GM23338 (cell line): Measurements from ENCODE around the gene CSNK1G1. TPM values are rescaled to one million over a fixed set of nuclear protein-coding genes. Genes with fewer than 3 reads are reported as not detected.

ENCODE experiments used
- ATAC-seq: fragments of 200-7000 bp; cut with Tn5 transposase; 3 replicates; pipeline ENCODE4 v1.9.1; 2020
- DNase-seq: peaks from one replicate; pipeline ENCODE4 v3.0.0-alpha.2; 2015; ENCODE audit warnings: low spot score
- H2AFZ ChIP-seq: fragments of 200-600 bp; sonication (generic); 2 replicates; pipeline ENCODE4 v1.8.0; 2016; ENCODE audit warnings: antibody characterized with exemption, mild to moderate bottlenecking, moderate library complexity
- H3F3A ChIP-seq: fragments of 200-600 bp; sonication (generic); replicated peaks from 2 replicates; pipeline ENCODE4 v1.8.0; 2017; ENCODE audit warnings: antibody characterized with exemption, mixed run types, low read depth
- H3K27ac ChIP-seq: fragments of 200-600 bp; sonication (generic); 2 replicates; pipeline ENCODE4 v1.6.1; 2016; ENCODE audit warnings: low read depth
- H3K27me3 ChIP-seq: fragments of 200-600 bp; sonication (generic); 2 replicates; pipeline ENCODE4 v1.8.0; 2016; ENCODE audit warnings: mild to moderate bottlenecking, mixed run types, moderate library complexity; ENCODE audit not compliant: insufficient read depth
- H3K36me3 ChIP-seq: fragments of 200-600 bp; sonication (generic); 2 replicates; pipeline ENCODE4 v1.8.0; 2016; ENCODE audit warnings: mild to moderate bottlenecking; ENCODE audit not compliant: insufficient read depth
- H3K4me1 ChIP-seq: fragments of 200-600 bp; sonication (generic); 2 replicates; pipeline ENCODE4 v1.8.0; 2016; ENCODE audit warnings: mild to moderate bottlenecking, moderate library complexity; ENCODE audit not compliant: insufficient read depth
- H3K4me2 ChIP-seq: fragments of 200-600 bp; sonication (generic); 2 replicates; pipeline ENCODE4 v1.7.1; 2017; ENCODE audit warnings: mixed run types
- H3K4me3 ChIP-seq: fragments of 200-600 bp; sonication (generic); 2 replicates; pipeline ENCODE4 v1.6.1; 2016; ENCODE audit warnings: mixed run types
- H3K79me2 ChIP-seq: fragments of 200-600 bp; sonication (generic); replicated peaks from 2 replicates; pipeline ENCODE4 v1.8.0; 2017; ENCODE audit warnings: mild to moderate bottlenecking; ENCODE audit not compliant: insufficient read depth
- H3K9me2 ChIP-seq: fragments of 200-600 bp; sonication (generic); 2 replicates; pipeline ENCODE4 v1.8.0; 2017; ENCODE audit not compliant: insufficient read depth
- H4K20me1 ChIP-seq: fragments of 200-600 bp; sonication (generic); replicated peaks from 2 replicates; pipeline ENCODE4 v1.8.0; 2017; ENCODE audit warnings: mild to moderate bottlenecking; ENCODE audit not compliant: insufficient read depth
- H3K27ac Mint-ChIP-seq: 2 replicates; pipeline ENCODE4 v1.8.0; 2020; ENCODE audit warnings: inconsistent platforms, mild to moderate bottlenecking, moderate library complexity, mixed read lengths
- H3K27me3 Mint-ChIP-seq: 3 replicates; pipeline ENCODE4 v1.8.0; 2022; ENCODE audit warnings: low read depth, mild to moderate bottlenecking, moderate library complexity, mixed read lengths, inconsistent platforms; ENCODE audit not compliant: insufficient read depth, poor library complexity
- H3K36me3 Mint-ChIP-seq: 3 replicates; pipeline ENCODE4 v1.8.0; 2021; ENCODE audit warnings: low read depth, mild to moderate bottlenecking, inconsistent platforms, moderate library complexity, mixed read lengths
- H3K4me1 Mint-ChIP-seq: 3 replicates; pipeline ENCODE4 v1.8.0; 2020; ENCODE audit warnings: mild to moderate bottlenecking, inconsistent platforms, mixed read lengths
- H3K4me3 Mint-ChIP-seq: 3 replicates; pipeline ENCODE4 v1.8.0; 2021; ENCODE audit warnings: moderate library complexity, mild to moderate bottlenecking, inconsistent platforms, mixed read lengths
- H3K9me3 Mint-ChIP-seq: 3 replicates; pipeline ENCODE4 v1.8.0; 2020; ENCODE audit warnings: moderate library complexity, mild to moderate bottlenecking, inconsistent platforms, mixed read lengths
- CREB1 ChIP-seq: fragments of 250-450 bp; sonication (Bioruptor Pico); IDR thresholded peaks from 2 replicates; pipeline ENCODE4 v1.5.0; 2020; ENCODE audit warnings: low read depth, mild to moderate bottlenecking, moderate library complexity
- ETS1 ChIP-seq: IDR thresholded peaks from 2 replicates; pipeline ENCODE4 v1.6.1; 2016; ENCODE audit warnings: antibody characterized with exemption
- EZH2phosphoT487 ChIP-seq: fragments of 200-600 bp; sonication (generic); IDR thresholded peaks from one replicate; pipeline ENCODE4 v1.8.1; 2018; ENCODE audit warnings: antibody characterized with exemption; ENCODE audit not compliant: unreplicated experiment
- NANOG ChIP-seq: IDR thresholded peaks from 2 replicates; pipeline ENCODE4 v1.6.1; 2016; ENCODE audit warnings: antibody characterized with exemption, borderline replicate concordance
- POLR2AphosphoS5 ChIP-seq: IDR thresholded peaks from 2 replicates; pipeline ENCODE4 v1.6.1; 2016; ENCODE audit warnings: antibody characterized with exemption, low read depth
- STAT1 ChIP-seq: IDR thresholded peaks from one replicate; pipeline ENCODE4 v1.6.1; 2016; ENCODE audit warnings: antibody characterized with exemption; ENCODE audit not compliant: unreplicated experiment
- ZNF462 ChIP-seq: fragments of 250-450 bp; sonication (Bioruptor Pico); IDR thresholded peaks from 2 replicates; pipeline ENCODE4 v1.5.0; 2020; ENCODE audit warnings: mild to moderate bottlenecking, moderate library complexity
- polyA plus RNA-seq: library from polyadenylated mRNA; unstranded; fragments of >200 nt; fragmentation: Nextera tagmentation; extraction: Ambion mirVana; gene quantifications from 2 replicates; pipeline ENCODE4 v1.2.1, GENCODE V29; 2016
- total RNA-seq: library from RNA; depleted of rRNA; stranded (reverse); fragments of >200 nt; shearing (Covaris generic); gene quantifications from 2 replicates; pipeline ENCODE4 v1.2.3, GENCODE V29; 2014

Gene CSNK1G1
- total and polyA plus RNA-seq, 2 experiments from 2014 or later, result 9.3 to 13.4 TPM

- no peak for TF ChIP-seq ZNF462 (CRISPR knock-in tag)
- TF ChIP-seq CREB1 (CRISPR knock-in tag), result no peak
- TF ChIP-seq NANOG, result no peak
- no peak for TF ChIP-seq ETS1
Observed at GRCh38 chr15:64141798-64142512, 214.0 kb downstream of the CSNK1G1 start (continued).

GRCh38 chr15:64138331-64138941 is 217.5 kb downstream of the CSNK1G1 start:
- Mint-ChIP-seq H3K36me3 (peaks cover 34% of the 10 kb centered on the region), H3K27ac (no peak overlapping the region), H3K4me3 (no peak overlapping the region), H3K4me1 (peaks cover 6% of the 10 kb centered on the region; the same call in 2 of the 3 replicates), H3K27me3 (peaks cover 6% of the 10 kb centered on the region), H3K9me3 (no peaks in the 10 kb centered on the region; the same call in 2 of the 3 replicates)
- no peaks in the 10 kb centered on the region; the same call in 1 of the 2 replicates for H4K20me1 ChIP-seq
- H3F3A ChIP-seq, result peaks cover 4% of the 10 kb centered on the region; the same call in 1 of the 2 replicates
- no peaks in the 10 kb centered on the region for H3K27me3 ChIP-seq
- no peak overlapping the region for H3K27ac ChIP-seq
- no peak overlapping the region for H3K4me2 ChIP-seq
- DNase-seq, result no peak
- ATAC-seq, result no peak
- no peaks in the 10 kb centered on the region for H3K79me2 ChIP-seq
- peaks cover 3% of the 10 kb centered on the region; the same call in 1 of the 2 replicates for H3K4me1 ChIP-seq
- H3K9me2 ChIP-seq, result no peaks in the 10 kb centered on the region
- no peak overlapping the region for H3K4me3 ChIP-seq
- H2AFZ ChIP-seq, result no peak overlapping the region
- H3K36me3 ChIP-seq, result 0 out of 2 replicates have a peak, but pooled peaks cover 3% of the 10 kb centered on the region
- TF ChIP-seq STAT1 (no peak), EZH2phosphoT487 (no peak), POLR2AphosphoS5 (no peak), ZNF462 (CRISPR knock-in tag) (no peak)
